ENCODE data around the gene NQO2. TPM values are rescaled to one million over a fixed set of nuclear protein-coding genes. Genes with fewer than 3 reads are reported as not detected.

The NQO2 gene
- total and polyA plus RNA-seq, 2 of the 13 experiments (the other 11 are each of a cell fraction or from before 2014, with no cell fraction given): 32.2 to 56.5 TPM

GRCh38 chr6:2999618-3000557 lies at the start of gene NQO2 (continued):
- peak; percentile 12 for TF ChIP-seq ZGPAT (CRISPR knock-in tag; IDR thresholded peaks at IDR 0.05)
- TF ChIP-seq ZNF296 (CRISPR knock-in tag; conservative IDR thresholded peaks at IDR 0.05): no peak
- TF ChIP-seq ZNF562 (CRISPR knock-in tag; IDR thresholded peaks at IDR 0.05; ENCODE audit: borderline replicate concordance): no peak
- no peak for TF ChIP-seq MAFG (CRISPR knock-in tag; IDR thresholded peaks at IDR 0.05)
- TF ChIP-seq HES4 (CRISPR knock-in tag; IDR thresholded peaks at IDR 0.05; ENCODE audit: borderline replicate concordance): no peak
- TF ChIP-seq KIAA2018 (CRISPR knock-in tag; IDR thresholded peaks at IDR 0.05; ENCODE audit: borderline replicate concordance): peak; percentile 39; the same call in 1 of the 2 replicates
- no peak for TF ChIP-seq SUZ12 (IDR thresholded peaks at IDR 0.05; ENCODE audit: low read depth, low read length)
- TF ChIP-seq MLX (CRISPR knock-in tag; IDR thresholded peaks at IDR 0.05): no peak
- no peak for TF ChIP-seq ZSCAN22 (CRISPR knock-in tag; IDR thresholded peaks at IDR 0.05)
- TF ChIP-seq ZNF547 (CRISPR knock-in tag; IDR thresholded peaks at IDR 0.05): peak; percentile 8; the same call in 1 of the 2 replicates
- TF ChIP-seq ZBTB33 (CRISPR knock-in tag; IDR thresholded peaks at IDR 0.05): no peak
- TF ChIP-seq MAF1 (CRISPR knock-in tag; IDR thresholded peaks at IDR 0.05; ENCODE audit: borderline replicate concordance): no peak
- no peak for TF ChIP-seq SATB2 (CRISPR knock-in tag; IDR thresholded peaks at IDR 0.05)
- 0 out of 2 replicates have a peak, but pooled peaks have one; percentile 30 for TF ChIP-seq JUND (CRISPR knock-in tag; IDR thresholded peaks at IDR 0.05)
- TF ChIP-seq NR2F1 (CRISPR knock-in tag; IDR thresholded peaks at IDR 0.05): peak in 1 of 2 experiments; percentile 31; a peak in 1 of 4 replicates
- no peak for TF ChIP-seq ZNF335 (CRISPR knock-in tag; IDR thresholded peaks at IDR 0.05)
- no peak for TF ChIP-seq CBFB (CRISPR knock-in tag; IDR thresholded peaks at IDR 0.05)
